ENCODE measurements around the gene PVR. TPM values are rescaled to one million over a fixed set of nuclear protein-coding genes. Genes with fewer than 3 reads are reported as not detected.

PVR gene
- total RNA-seq (10 to 100 TPM; 18.6 to 49.0 TPM), polyA plus RNA-seq (10 to 100 TPM; 11.4 to 45.7 TPM)

- Histone ChIP-seq H3K4me1 (ENCODE audit: control insufficient read depth in 4 of 4, insufficient read depth in 4 of 4, low read length in 3 of 4) (peaks cover 5 to 43% (median 32%) of the 10 kb centered on the region in 4 donors), H3K9me3 (ENCODE audit: control insufficient read depth in 4 of 4, low read length in 3 of 4) (no peaks in the 10 kb centered on the region), H3K27ac (ENCODE audit: low read depth in 1 of 2, low read length in 2 of 2) (peak within 1 kb of the TSS; percentile 97 to 99), H3K4me3 (ENCODE audit: low read depth in 1 of 3, low read length in 3 of 3) (peak within 1 kb of the TSS; percentile 72 to 92 (median 77)), H3K9ac (ENCODE audit: low read depth in 1 of 2, low read length in 2 of 2) (peak within 1 kb of the TSS; percentile 82 to 84), H3K27me3 (ENCODE audit: control insufficient read depth in 4 of 4, insufficient read depth in 4 of 4, low read length in 3 of 4) (no peaks in the 10 kb centered on the region), H3K36me3 (ENCODE audit: control insufficient read depth in 4 of 4, insufficient read depth in 3 of 4, low read depth in 1 of 4, low read length in 3 of 4) (peaks cover 0 to 15% (median 3%) of the 10 kb centered on the region in 4 donors)
- TF ChIP-seq ATF3 (IDR thresholded peaks at IDR 0.05) (no peak), GABPA (IDR thresholded peaks at IDR 0.05 in 1 of 2, conservative IDR thresholded peaks at IDR 0.05 in 1 of 2) (no peak), RAD21 (IDR thresholded peaks at IDR 0.05) (peak in 1 of 2 donors; percentile 3), HNF4A (conservative IDR thresholded peaks at IDR 0.05) (no peak), REST (IDR thresholded peaks at IDR 0.05) (peak; percentile 28), EGR1 (IDR thresholded peaks at IDR 0.05; ENCODE audit: low read depth in 2 of 2) (no peak)
- WGBS: under 1% methylated on average over 70 of the region's 70 CpGs
- DNase-seq (ENCODE audit: low spot score): peak; percentile 68
These were observed at the start of gene PVR for GRCh38 chr19:44643605-44644401. TSS of gene PVR (plus strand) at chr19:44643910. CDS start at chr19:44644097, 187 bp downstream.

GRCh38 chr19:44596428-44597130 lies 47.1 kb upstream of the PVR start:
- Histone ChIP-seq H3K27me3 (ENCODE audit: control insufficient read depth in 4 of 4, insufficient read depth in 4 of 4, low read length in 3 of 4) (no peaks in the 10 kb centered on the region), H3K4me1 (ENCODE audit: control insufficient read depth in 4 of 4, insufficient read depth in 4 of 4, low read length in 3 of 4) (peaks cover 0 to 13% (median 5%) of the 10 kb centered on the region in 4 donors), H3K4me3 (ENCODE audit: low read depth in 1 of 3, low read length in 3 of 3) (no peak overlapping the region), H3K36me3 (ENCODE audit: control insufficient read depth in 4 of 4, insufficient read depth in 3 of 4, low read depth in 1 of 4, low read length in 3 of 4) (no peaks in the 10 kb centered on the region), H3K9me3 (ENCODE audit: control insufficient read depth in 4 of 4, low read length in 3 of 4) (no peaks in the 10 kb centered on the region), H3K27ac (ENCODE audit: low read depth in 1 of 2, low read length in 2 of 2) (peak overlapping the region in 1 of 2 donors; percentile 52), H3K9ac (ENCODE audit: low read depth in 1 of 2, low read length in 2 of 2) (no peak overlapping the region)
- TF ChIP-seq HNF4A (conservative IDR thresholded peaks at IDR 0.05) (peak; percentile 51 to 55), GABPA (IDR thresholded peaks at IDR 0.05 in 1 of 2, conservative IDR thresholded peaks at IDR 0.05 in 1 of 2) (no peak), RXRA (IDR thresholded peaks at IDR 0.05) (peak in 1 of 2 donors; percentile 8)
- no peak for DNase-seq (ENCODE audit: low spot score)
- 51% methylated on average over 10 of the region's 10 CpGs for WGBS

- Histone ChIP-seq H3K9me3 (ENCODE audit: control insufficient read depth in 4 of 4, low read length in 3 of 4) (no peaks in the 10 kb centered on the region), H3K27ac (ENCODE audit: low read depth in 1 of 2, low read length in 2 of 2) (peak overlapping the region in 1 of 2 donors; percentile 52), H3K4me3 (ENCODE audit: low read depth in 1 of 3, low read length in 3 of 3) (no peak overlapping the region), H3K27me3 (ENCODE audit: control insufficient read depth in 4 of 4, insufficient read depth in 4 of 4, low read length in 3 of 4) (no peaks in the 10 kb centered on the region), H3K9ac (ENCODE audit: low read depth in 1 of 2, low read length in 2 of 2) (no peak overlapping the region), H3K36me3 (ENCODE audit: control insufficient read depth in 4 of 4, insufficient read depth in 3 of 4, low read depth in 1 of 4, low read length in 3 of 4) (no peaks in the 10 kb centered on the region), H3K4me1 (ENCODE audit: control insufficient read depth in 4 of 4, insufficient read depth in 4 of 4, low read length in 3 of 4) (peaks cover 0 to 13% (median 5%) of the 10 kb centered on the region in 4 donors)
- WGBS: 42% methylated on average over 3 of the region's 3 CpGs
- TF ChIP-seq JUND (IDR thresholded peaks at IDR 0.05) (no peak), FOXA1 (IDR thresholded peaks at IDR 0.05) (no peak), HNF4A (conservative IDR thresholded peaks at IDR 0.05) (no peak), FOXA2 (IDR thresholded peaks at IDR 0.05) (no peak), GABPA (IDR thresholded peaks at IDR 0.05 in 1 of 2, conservative IDR thresholded peaks at IDR 0.05 in 1 of 2) (no peak), MAX (IDR thresholded peaks at IDR 0.05) (no peak), CTCF (IDR thresholded peaks at IDR 0.05; ENCODE audit: low read depth, low read length, missing input control) (no peak)
- no peak for DNase-seq (ENCODE audit: low spot score)
These were observed 46.6 kb upstream of the PVR start for GRCh38 chr19:44597131-44597491.

Measured in liver (tissue), 9 donors.